Right atrium auricular region (tissue), 2 donors: ENCODE data around the gene NOS1AP. TPM values are rescaled to one million over a fixed set of nuclear protein-coding genes. Genes with fewer than 3 reads are reported as not detected.

Experiments used
- DNase-seq: peaks from one replicate; pipeline ENCODE4 v3.0.0-alpha.2; 2019; ENCODE audit warnings: low spot score
- H3K27ac ChIP-seq, 2 donors: fragments of 200-600 bp; sonication (generic); 1 replicate in 1 of 2; 2 replicates in 1 of 2; pipeline ENCODE4 v1.5.1; 2016 to 2019
- H3K27me3 ChIP-seq, 2 donors: fragments of 200-600 bp; sonication (generic); one replicate each; pipeline versions ENCODE4 v1.5.1 to v1.6.0; 2017 to 2019
- H3K36me3 ChIP-seq: fragments of 200-600 bp; sonication (generic); one replicate; pipeline ENCODE4 v1.5.1; 2016
- H3K4me1 ChIP-seq, 2 donors: fragments of 200-600 bp; sonication (generic); one replicate each; pipeline versions ENCODE4 v1.5.1 to v1.6.0; 2017 to 2019
- H3K4me3 ChIP-seq, 2 donors: fragments of 200-600 bp; sonication (generic); 1 replicate in 1 of 2; 2 replicates in 1 of 2; pipeline ENCODE4 v1.5.1; 2017 to 2019; ENCODE audit warnings: mild to moderate bottlenecking in 1 of 2, moderate library complexity in 1 of 2
- H3K9me3 ChIP-seq, 2 donors: fragments of 200-600 bp; sonication (generic); one replicate each; pipeline ENCODE4 v1.5.1; 2019
- CTCF ChIP-seq, 2 donors: fragments of 200-600 bp; sonication (generic); IDR thresholded peaks; one replicate each; pipeline ENCODE4 v1.5.1; 2019; ENCODE audit warnings: antibody characterized with exemption in 2 of 2
- total RNA-seq, 2 donors: library from RNA; depleted of rRNA; stranded (reverse); fragments of >200 nt; gene quantifications; one replicate each; pipeline ENCODE4 v1.1.0, GENCODE V29; 2016

The NOS1AP gene
- total RNA-seq, 2 donors from 2014 or later: 2.2 to 2.4 TPM

GRCh38 chr1:162175379-162176081 is 106.0 kb downstream of the NOS1AP start:
- Histone ChIP-seq H3K9me3 (no peaks in the 10 kb centered on the region), H3K4me3 (no peak overlapping the region), H3K27ac (no peak overlapping the region), H3K4me1 (no peaks in the 10 kb centered on the region), H3K36me3 (no peaks in the 10 kb centered on the region), H3K27me3 (no peaks in the 10 kb centered on the region)
- no peak for DNase-seq
- TF ChIP-seq CTCF (IDR thresholded peaks at IDR 0.05): no peak

GRCh38 chr1:162177126-162177525 is 107.6 kb downstream of the NOS1AP start:
- H3K4me1 ChIP-seq: no peaks in the 10 kb centered on the region
- DNase-seq: no peak
- no peak overlapping the region for H3K4me3 ChIP-seq
- no peaks in the 10 kb centered on the region for H3K27me3 ChIP-seq
- no peaks in the 10 kb centered on the region for H3K9me3 ChIP-seq
- H3K36me3 ChIP-seq: no peaks in the 10 kb centered on the region
- no peak overlapping the region for H3K27ac ChIP-seq
- no peak for TF ChIP-seq CTCF (IDR thresholded peaks at IDR 0.05)

GRCh38 chr1:162178432-162178831 is 108.9 kb downstream of the NOS1AP start:
- DNase-seq: no peak
- no peaks in the 10 kb centered on the region for H3K9me3 ChIP-seq
- H3K4me3 ChIP-seq: no peak overlapping the region
- no peak for TF ChIP-seq CTCF (IDR thresholded peaks at IDR 0.05)
- no peaks in the 10 kb centered on the region for H3K36me3 ChIP-seq
- H3K27me3 ChIP-seq: no peaks in the 10 kb centered on the region
- H3K4me1 ChIP-seq: no peaks in the 10 kb centered on the region
- H3K27ac ChIP-seq: no peak overlapping the region

- TF ChIP-seq CTCF (IDR thresholded peaks at IDR 0.05): no peak
- no peak for DNase-seq
- Histone ChIP-seq H3K27me3 (no peaks in the 10 kb centered on the region), H3K36me3 (no peaks in the 10 kb centered on the region), H3K27ac (no peak overlapping the region), H3K4me3 (no peak overlapping the region), H3K4me1 (no peaks in the 10 kb centered on the region), H3K9me3 (no peaks in the 10 kb centered on the region)
Measured at GRCh38 chr1:162179121-162179520, 109.6 kb downstream of the NOS1AP start.

- no peak for TF ChIP-seq CTCF (IDR thresholded peaks at IDR 0.05)
- H3K36me3 ChIP-seq: no peaks in the 10 kb centered on the region
- H3K4me3 ChIP-seq: no peak overlapping the region
- no peak for DNase-seq
- no peaks in the 10 kb centered on the region for H3K4me1 ChIP-seq
- H3K27ac ChIP-seq: no peak overlapping the region
- no peaks in the 10 kb centered on the region for H3K27me3 ChIP-seq
- H3K9me3 ChIP-seq: no peaks in the 10 kb centered on the region
Measured at GRCh38 chr1:162180813-162181212, 111.3 kb downstream of the NOS1AP start.

GRCh38 chr1:162182090-162182489 is 112.6 kb downstream of the NOS1AP start:
- Histone ChIP-seq H3K27ac (no peak overlapping the region), H3K4me3 (no peak overlapping the region), H3K36me3 (no peaks in the 10 kb centered on the region)

More at GRCh38 chr1:162182090-162182489, 112.6 kb downstream of the NOS1AP start:
- H3K9me3 ChIP-seq: no peaks in the 10 kb centered on the region
- no peaks in the 10 kb centered on the region for H3K27me3 ChIP-seq
- DNase-seq: no peak
- no peak for TF ChIP-seq CTCF (IDR thresholded peaks at IDR 0.05)
- no peaks in the 10 kb centered on the region for H3K4me1 ChIP-seq
